ENCODE data around the gene PCDH19.

- no peak for TF ChIP-seq CTCF (IDR thresholded peaks at IDR 0.05)
- no peak for TF ChIP-seq POLR2AphosphoS5 (IDR thresholded peaks at IDR 0.05)
- no peak for TF ChIP-seq POLR2A (IDR thresholded peaks at IDR 0.05)
Observed at GRCh38 chrX:100350704-100351489, 59.2 kb downstream of the PCDH19 start.

Data from prostate gland (tissue), 2 donors.